Uterus (tissue), 4 donors: ENCODE results near the gene TMBIM4. TPM values are rescaled to one million over a fixed set of nuclear protein-coding genes. Genes with fewer than 3 reads are reported as not detected.
A peak's percentile ranks its signal among the peaks of the same experiment; 100 is the strongest.

ENCODE experiments used
- DNase-seq, 2 donors: peaks; one replicate each; pipeline ENCODE4 v3.0.0-alpha.2; 2019 to 2020
- H3K27ac ChIP-seq, 2 donors: fragments of 200-600 bp; sonication (generic); 1 replicate in 1 of 2; 2 replicates in 1 of 2; pipeline ENCODE4 v1.5.1; 2016 to 2018
- H3K27me3 ChIP-seq, 2 donors: fragments of 200-600 bp; sonication (generic); one replicate each; pipeline ENCODE4 v1.5.1; 2018 to 2019; ENCODE audit warnings: control low read depth in 1 of 2
- H3K36me3 ChIP-seq, 2 donors: fragments of 200-600 bp; sonication (generic); one replicate each; pipeline ENCODE4 v1.5.1; 2019; ENCODE audit warnings: control low read depth in 1 of 2
- H3K4me1 ChIP-seq, 2 donors: fragments of 200-600 bp; sonication (generic); one replicate each; pipeline ENCODE4 v1.5.1; 2018 to 2019; ENCODE audit warnings: control low read depth in 1 of 2
- H3K4me3 ChIP-seq, 2 donors: fragments of 200-600 bp; sonication (generic); 1 replicate in 1 of 2; 2 replicates in 1 of 2; pipeline ENCODE4 v1.5.1; 2018 to 2019; ENCODE audit warnings: mild to moderate bottlenecking in 1 of 2
- H3K9me3 ChIP-seq, 2 donors: fragments of 200-600 bp; sonication (generic); one replicate each; pipeline ENCODE4 v1.5.1; 2019; ENCODE audit warnings: control low read depth in 1 of 2
- POLR2A ChIP-seq, 2 donors: fragments of 450-650 bp; IDR thresholded peaks; one replicate each; pipeline ENCODE4 v1.6.1; 2016; ENCODE audit warnings: antibody characterized with exemption in 2 of 2, mild to moderate bottlenecking in 1 of 2, moderate library complexity in 1 of 2
- intact Hi-C: fragments of 100-400 bp; cut with DNase I; formaldehyde crosslinking; loops from one replicate; pipeline ENCODE4 v1.15.1; 2023; ENCODE audit warnings: low total_unique reads
- total RNA-seq, 4 donors: library from RNA; depleted of rRNA in 3 of 4; stranded (reverse); fragments of >200 nt in 3 of 4; gene quantifications; one replicate each; pipeline versions ENCODE4 v1.1.0 to v1.2.4, GENCODE V29; 2014 to 2023
- TF ChIP-seq, protein P1 (sequence below), 4 experiments: fragments of 200-600 bp in 2 of 4; fragments of 450-650 bp in 2 of 4; sonication (generic) in 2 of 4; IDR thresholded peaks; one replicate each; pipeline ENCODE4 v1.5.1; 2016 to 2019; ENCODE audit warnings: antibody characterized with exemption in 4 of 4, mild to moderate bottlenecking in 2 of 4, moderate library complexity in 1 of 4
- donor health status: DM: yes; HTN: yes; CAD: no.

TMBIM4 gene
- total RNA-seq, 4 donors from 2014 or later = 102 to 187 (median 146) TPM

GRCh38 chr12:66144791-66145754, 24.7 kb downstream of the TMBIM4 start:
- Histone ChIP-seq H3K36me3 (no peaks in the 10 kb centered on the region), H3K9me3 (peaks cover 0 to 12% of the 10 kb centered on the region in 2 donors), H3K27ac (peak overlapping the region; percentile 27 to 43), H3K4me3 (no peak overlapping the region), H3K4me1 (no peaks in the 10 kb centered on the region), H3K27me3 (no peaks in the 10 kb centered on the region)
- intact Hi-C loops = loop anchor here (5.0 kb wide), 1 partner anchor 87 kb away; no protein-coding TSS in a partner anchor
- TF ChIP-seq POLR2A (IDR thresholded peaks at IDR 0.05) = no peak
- TF ChIP-seq, protein P1, sequence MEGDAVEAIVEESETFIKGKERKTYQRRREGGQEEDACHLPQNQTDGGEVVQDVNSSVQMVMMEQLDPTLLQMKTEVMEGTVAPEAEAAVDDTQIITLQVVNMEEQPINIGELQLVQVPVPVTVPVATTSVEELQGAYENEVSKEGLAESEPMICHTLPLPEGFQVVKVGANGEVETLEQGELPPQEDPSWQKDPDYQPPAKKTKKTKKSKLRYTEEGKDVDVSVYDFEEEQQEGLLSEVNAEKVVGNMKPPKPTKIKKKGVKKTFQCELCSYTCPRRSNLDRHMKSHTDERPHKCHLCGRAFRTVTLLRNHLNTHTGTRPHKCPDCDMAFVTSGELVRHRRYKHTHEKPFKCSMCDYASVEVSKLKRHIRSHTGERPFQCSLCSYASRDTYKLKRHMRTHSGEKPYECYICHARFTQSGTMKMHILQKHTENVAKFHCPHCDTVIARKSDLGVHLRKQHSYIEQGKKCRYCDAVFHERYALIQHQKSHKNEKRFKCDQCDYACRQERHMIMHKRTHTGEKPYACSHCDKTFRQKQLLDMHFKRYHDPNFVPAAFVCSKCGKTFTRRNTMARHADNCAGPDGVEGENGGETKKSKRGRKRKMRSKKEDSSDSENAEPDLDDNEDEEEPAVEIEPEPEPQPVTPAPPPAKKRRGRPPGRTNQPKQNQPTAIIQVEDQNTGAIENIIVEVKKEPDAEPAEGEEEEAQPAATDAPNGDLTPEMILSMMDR (IDR thresholded peaks at IDR 0.05) = peak; percentile 28 to 65 (median 54)
- DNase-seq = peak; percentile 26 to 52

GRCh38 chr12:66143868-66144267, 25.9 kb downstream of the TMBIM4 start:
- intact Hi-C loops = no loop called here
- no peak overlapping the region for H3K27ac ChIP-seq
- peaks cover 0 to 12% of the 10 kb centered on the region in 2 donors for H3K9me3 ChIP-seq
- no peaks in the 10 kb centered on the region for H3K36me3 ChIP-seq
- H3K4me1 ChIP-seq = no peaks in the 10 kb centered on the region
- no peak for TF ChIP-seq POLR2A (IDR thresholded peaks at IDR 0.05)
- TF ChIP-seq, protein P1 (IDR thresholded peaks at IDR 0.05) = no peak
- H3K27me3 ChIP-seq = no peaks in the 10 kb centered on the region
- no peak for DNase-seq
- H3K4me3 ChIP-seq = no peak overlapping the region

DNA sequence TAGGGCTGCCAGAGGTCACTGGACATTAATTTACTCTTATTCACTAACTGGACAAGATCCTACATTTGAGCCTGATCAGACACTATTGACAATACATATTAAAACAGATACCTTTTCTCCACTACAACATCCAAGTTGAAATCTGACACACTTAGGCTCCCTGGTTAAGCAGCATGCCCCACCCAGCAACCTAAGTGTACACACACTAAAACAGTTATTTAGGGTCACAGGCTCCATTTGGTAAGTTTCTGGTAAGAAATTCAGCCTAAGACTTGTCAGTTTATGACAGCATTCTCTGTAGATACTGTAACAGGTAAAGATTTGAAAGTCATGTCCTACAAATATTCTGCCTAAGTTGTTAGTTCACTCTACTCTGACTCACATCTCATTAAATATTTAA, 27.0 kb downstream of the TMBIM4 start:
- peaks cover 0 to 12% of the 10 kb centered on the region in 2 donors for H3K9me3 ChIP-seq
- H3K4me1 ChIP-seq = no peaks in the 10 kb centered on the region
- intact Hi-C loops = no loop called here
- TF ChIP-seq POLR2A (IDR thresholded peaks at IDR 0.05) = no peak
- TF ChIP-seq, protein P1 (IDR thresholded peaks at IDR 0.05) = no peak
- H3K36me3 ChIP-seq = no peaks in the 10 kb centered on the region
- no peak for DNase-seq
- no peak overlapping the region for H3K27ac ChIP-seq
- no peaks in the 10 kb centered on the region for H3K27me3 ChIP-seq
- no peak overlapping the region for H3K4me3 ChIP-seq

DNA sequence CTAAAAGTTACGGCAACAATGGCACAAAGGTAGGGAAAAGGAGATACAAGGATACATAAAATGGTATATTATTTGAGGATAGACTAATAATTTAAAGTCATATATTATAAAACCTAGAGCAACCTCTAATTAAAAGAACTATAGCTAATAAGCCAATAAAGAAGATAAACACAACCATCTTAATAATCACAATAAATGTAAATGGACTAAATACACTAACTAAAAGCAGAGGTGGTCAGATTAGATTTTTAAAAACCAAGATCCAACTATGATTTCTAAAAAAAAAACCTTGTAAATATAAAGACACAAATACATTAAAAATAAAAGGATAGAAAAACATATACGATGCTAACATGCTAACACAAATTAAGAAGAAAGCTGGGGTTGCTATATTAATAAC, 28.5 kb downstream of the TMBIM4 start:
- TF ChIP-seq POLR2A (IDR thresholded peaks at IDR 0.05) = no peak
- TF ChIP-seq, protein P1 (IDR thresholded peaks at IDR 0.05) = no peak
- H3K4me3 ChIP-seq = no peak overlapping the region
- no peaks in the 10 kb centered on the region for H3K27me3 ChIP-seq
- H3K9me3 ChIP-seq = peaks cover 0 to 12% of the 10 kb centered on the region in 2 donors
- intact Hi-C loops = no loop called here
- H3K27ac ChIP-seq = no peak overlapping the region
- H3K4me1 ChIP-seq = no peaks in the 10 kb centered on the region
- no peaks in the 10 kb centered on the region for H3K36me3 ChIP-seq
- no peak for DNase-seq

DNA sequence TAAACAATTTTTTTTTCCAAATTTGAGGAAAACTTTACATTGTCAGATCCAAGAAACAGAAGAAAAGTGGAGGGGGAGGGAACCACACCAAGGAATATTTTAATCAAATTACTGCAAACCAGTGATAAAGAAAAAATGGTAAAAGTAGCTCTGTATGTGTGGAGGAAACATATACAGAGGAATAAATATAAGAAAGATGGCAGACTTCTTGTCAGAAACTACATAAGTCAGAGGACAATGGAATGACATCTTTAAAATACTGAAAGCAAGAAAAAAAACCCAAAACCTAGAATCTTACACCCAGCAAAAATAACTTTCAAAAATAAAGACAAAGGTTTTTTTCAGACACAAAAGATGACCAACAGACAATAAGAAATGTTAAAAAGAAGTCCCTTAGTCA, 29.1 kb downstream of the TMBIM4 start:
- no peaks in the 10 kb centered on the region for H3K4me1 ChIP-seq
- H3K36me3 ChIP-seq = no peaks in the 10 kb centered on the region
- no peak overlapping the region for H3K27ac ChIP-seq
- TF ChIP-seq POLR2A (IDR thresholded peaks at IDR 0.05) = no peak
- TF ChIP-seq, protein P1 (IDR thresholded peaks at IDR 0.05) = no peak
- intact Hi-C loops = no loop called here
- no peak for DNase-seq
- H3K4me3 ChIP-seq = no peak overlapping the region
- H3K27me3 ChIP-seq = no peaks in the 10 kb centered on the region
- H3K9me3 ChIP-seq = peaks cover 0 to 12% of the 10 kb centered on the region in 2 donors
